IPS DF 6.9 (cell line): ENCODE results near the gene LAGE3.
"Not testable (repeated sequence)": the region's sequence is repeated elsewhere in the genome, so short reads cannot be mapped to it uniquely, and the experiment has no call there.

Experiments
- DNase-seq: peaks from one replicate; pipeline ENCODE4 v3.0.0-alpha.2; 2013; ENCODE audit warnings: low read depth, low spot score
- H3K27ac ChIP-seq: one replicate; pipeline ENCODE4 v1.5.1; 2013; ENCODE audit warnings: low read length, control low read depth
- H3K27me3 ChIP-seq: 2 replicates; pipeline ENCODE4 v1.6.1; 2013; ENCODE audit warnings: mild to moderate bottlenecking, low read length; ENCODE audit not compliant: control insufficient read depth, insufficient read depth
- H3K36me3 ChIP-seq: 2 replicates; pipeline ENCODE4 v1.6.1; 2013; ENCODE audit warnings: low read length; ENCODE audit not compliant: control insufficient read depth, insufficient read depth
- H3K4me1 ChIP-seq: 2 replicates; pipeline ENCODE4 v1.6.1; 2013; ENCODE audit warnings: low read length; ENCODE audit not compliant: control insufficient read depth, insufficient read depth
- H3K4me3 ChIP-seq: 2 replicates; pipeline ENCODE4 v1.5.1; 2013; ENCODE audit warnings: mild to moderate bottlenecking, low read length
- H3K9me3 ChIP-seq: 2 replicates; pipeline ENCODE4 v1.6.1; 2013; ENCODE audit warnings: low read length, inconsistent platforms; ENCODE audit not compliant: control insufficient read depth, insufficient read depth
- WGBS: extraction: QIAGEN DNeasy Blood & Tissue Kit; methylation state at CpG from one replicate; pipeline ENCODE4 v1.1.7; 2013; ENCODE audit warnings: mixed read lengths, missing lambda C conversion rate; ENCODE audit not compliant: insufficient read length, insufficient coverage; 5-methylcytosine and 5-hydroxymethylcytosine counted together

Gene LAGE3

GRCh38 chrX:154501423-154501822 is 22.3 kb upstream of the LAGE3 start:
- no CpG with 5 or more reads among the region's 7 CpGs for WGBS
- not testable (repeated sequence) for DNase-seq, H3K36me3 ChIP-seq, H3K4me1 ChIP-seq, H3K4me3 ChIP-seq, H3K27me3 ChIP-seq, H3K9me3 ChIP-seq, H3K27ac ChIP-seq

- DNase-seq, H3K4me3 ChIP-seq, H3K4me1 ChIP-seq, H3K9me3 ChIP-seq, H3K27me3 ChIP-seq, H3K27ac ChIP-seq, H3K36me3 ChIP-seq: not testable (repeated sequence)
- no CpG with 5 or more reads among the region's 4 CpGs for WGBS
These were observed 17.6 kb upstream of the LAGE3 start for GRCh38 chrX:154496591-154497137.

- Histone ChIP-seq H3K4me3 (no peak overlapping the region), H3K4me1 (no peaks in the 10 kb centered on the region), H3K36me3 (no peaks in the 10 kb centered on the region), H3K27ac (no peak overlapping the region), H3K9me3 (no peaks in the 10 kb centered on the region), H3K27me3 (no peaks in the 10 kb centered on the region)
- WGBS = no CpG with 5 or more reads among the region's 6 CpGs
- DNase-seq = no peak
These were observed 16.4 kb upstream of the LAGE3 start for GRCh38 chrX:154495472-154495922.

GRCh38 chrX:154494715-154495114 is 15.6 kb upstream of the LAGE3 start:
- Histone ChIP-seq H3K9me3 (no peaks in the 10 kb centered on the region), H3K27ac (no peak overlapping the region), H3K27me3 (no peaks in the 10 kb centered on the region), H3K4me1 (no peaks in the 10 kb centered on the region), H3K36me3 (no peaks in the 10 kb centered on the region), H3K4me3 (no peak overlapping the region)
- DNase-seq = no peak
- no CpG with 5 or more reads among the region's 3 CpGs for WGBS

- H3K4me3 ChIP-seq = peak within 1 kb of the TSS; percentile 53; the same call in 1 of the 2 replicates
- H3K9me3 ChIP-seq = no peaks in the 10 kb centered on the region
- WGBS = no CpG with 5 or more reads among the region's 71 CpGs
- peaks cover 2% of the 10 kb centered on the region; the same call in 1 of the 2 replicates for H3K4me1 ChIP-seq
- no peaks in the 10 kb centered on the region for H3K27me3 ChIP-seq
- no peak within 1 kb of the TSS for H3K27ac ChIP-seq
- H3K36me3 ChIP-seq = no peaks in the 10 kb centered on the region; the same call in 1 of the 2 replicates
- peak; percentile 78 for DNase-seq
These were observed 11.5 kb upstream of the LAGE3 start, which contains the start of gene SLC10A3 for GRCh38 chrX:154490414-154491083. Gene SLC10A3, minus strand, starts transcription at chrX:154490629. Its CDS starts 1,689 bp downstream, at chrX:154488940.

- Histone ChIP-seq H3K4me1 (peaks cover 2% of the 10 kb centered on the region; the same call in 1 of the 2 replicates), H3K36me3 (no peaks in the 10 kb centered on the region; the same call in 1 of the 2 replicates), H3K27ac (no peak overlapping the region), H3K4me3 (peak overlapping the region; percentile 53; the same call in 1 of the 2 replicates), H3K9me3 (no peaks in the 10 kb centered on the region), H3K27me3 (no peaks in the 10 kb centered on the region)
- no CpG with 5 or more reads among the region's 19 CpGs for WGBS
- DNase-seq = no peak
These were observed 10.9 kb upstream of the LAGE3 start for GRCh38 chrX:154490021-154490413.

GRCh38 chrX:154489182-154489581 is 10.1 kb upstream of the LAGE3 start:
- no peaks in the 10 kb centered on the region for H3K9me3 ChIP-seq
- no peak overlapping the region for H3K4me3 ChIP-seq
- no peaks in the 10 kb centered on the region for H3K27me3 ChIP-seq
- H3K36me3 ChIP-seq = peaks cover 3% of the 10 kb centered on the region; the same call in 1 of the 2 replicates
- no peak for DNase-seq
- WGBS = no CpG with 5 or more reads among the region's 4 CpGs
- H3K27ac ChIP-seq = no peak overlapping the region
- peaks cover 2% of the 10 kb centered on the region; the same call in 1 of the 2 replicates for H3K4me1 ChIP-seq

GRCh38 chrX:154488336-154489075 is 9.4 kb upstream of the LAGE3 start:
- H3K27ac ChIP-seq = no peak overlapping the region

GRCh38 chrX:154487518-154488290 is 8.6 kb upstream of the LAGE3 start:
- H3K4me3 ChIP-seq = no peak overlapping the region
- peaks cover 3% of the 10 kb centered on the region; the same call in 1 of the 2 replicates for H3K36me3 ChIP-seq
- no CpG with 5 or more reads among the region's 28 CpGs for WGBS
- no peaks in the 10 kb centered on the region for H3K9me3 ChIP-seq
- no peak overlapping the region for H3K27ac ChIP-seq
- no peaks in the 10 kb centered on the region for H3K27me3 ChIP-seq
- no peak for DNase-seq
- H3K4me1 ChIP-seq = peaks cover 2% of the 10 kb centered on the region; the same call in 1 of the 2 replicates

More at GRCh38 chrX:154488336-154489075, 9.4 kb upstream of the LAGE3 start:
- no CpG with 5 or more reads among the region's 20 CpGs for WGBS
- peaks cover 3% of the 10 kb centered on the region; the same call in 1 of the 2 replicates for H3K36me3 ChIP-seq
- no peak overlapping the region for H3K4me3 ChIP-seq
- no peaks in the 10 kb centered on the region for H3K9me3 ChIP-seq
- H3K27me3 ChIP-seq = no peaks in the 10 kb centered on the region
- no peak for DNase-seq
- H3K4me1 ChIP-seq = peaks cover 2% of the 10 kb centered on the region; the same call in 1 of the 2 replicates
